Ecto neural progenitor cell (in vitro differentiated cells): Measurements from ENCODE around the gene PARVA.

Experiments used
- DNase-seq: peaks from one replicate; pipeline ENCODE4 v3.0.0-alpha.2; 2018; ENCODE audit warnings: low spot score

The PARVA gene

DNA sequence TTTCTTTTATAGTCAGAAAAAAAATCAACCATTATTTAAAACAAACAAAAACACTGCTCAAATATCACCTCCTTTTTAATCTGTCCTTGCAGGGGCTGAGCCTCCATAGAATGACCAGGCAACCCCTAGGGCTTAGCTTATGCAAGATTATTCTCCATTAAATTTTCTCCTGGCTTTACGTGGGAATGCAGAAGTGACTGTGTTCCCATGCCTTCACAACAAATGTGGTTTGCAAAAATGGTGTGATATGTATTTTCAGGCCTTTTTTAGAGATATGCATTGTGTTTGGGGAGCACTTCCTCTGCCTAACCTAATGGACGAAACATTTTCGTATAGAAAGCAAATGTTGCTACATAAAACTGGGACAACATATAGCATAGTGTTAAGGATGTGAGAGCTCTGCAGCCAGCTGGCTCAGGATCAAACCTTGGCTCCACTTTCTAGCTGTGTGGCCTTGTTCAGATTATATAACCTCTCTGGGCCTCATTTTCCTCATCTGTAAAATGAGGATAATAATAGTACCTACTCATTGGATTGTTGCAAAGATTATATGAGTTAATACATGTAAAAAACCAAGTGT lies 82.6 kb downstream of the PARVA start:
- DNase-seq: no peak

DNA sequence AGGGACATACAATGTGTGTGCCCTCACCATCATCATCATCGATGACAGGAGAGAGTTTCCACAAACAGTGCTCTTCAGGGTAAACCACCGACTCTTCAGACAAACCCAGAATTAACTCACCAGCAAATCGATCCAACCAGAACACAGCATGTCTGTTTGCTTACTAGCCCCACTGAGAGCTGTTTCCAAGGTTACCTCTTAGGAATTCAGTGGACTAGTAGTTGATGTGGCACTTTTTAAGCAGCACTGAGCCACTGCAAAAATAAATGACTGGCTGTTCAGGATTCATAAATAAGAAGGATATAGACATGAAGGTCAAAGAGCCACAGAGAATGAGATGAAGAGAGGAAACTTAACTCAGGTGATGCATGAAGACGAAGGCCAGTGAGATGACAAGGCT lies 83.1 kb downstream of the PARVA start:
- no peak for DNase-seq

- DNase-seq: no peak
Measured at GRCh38 chr11:12461516-12461915, 84.1 kb downstream of the PARVA start.

GRCh38 chr11:12464303-12464702 lies 86.9 kb downstream of the PARVA start:
- no peak for DNase-seq

DNA sequence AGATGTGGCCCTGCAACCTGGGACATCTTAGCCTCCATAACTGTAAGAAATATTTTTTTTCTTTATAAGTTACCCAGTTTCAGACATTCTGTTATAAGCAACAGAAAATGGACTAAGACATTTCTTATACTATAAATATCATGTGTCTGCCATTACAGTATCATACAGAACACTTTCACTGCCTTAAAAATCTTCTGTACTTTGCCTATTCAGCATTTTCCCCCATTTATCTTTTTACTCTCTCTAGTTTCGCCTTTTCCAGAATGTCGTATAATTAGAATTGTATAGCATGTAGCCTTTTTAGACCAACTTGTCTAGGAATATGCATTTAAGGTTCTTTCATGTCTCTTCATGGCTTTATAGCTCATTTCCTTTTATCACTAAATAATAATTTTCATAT lies 88.0 kb downstream of the PARVA start:
- DNase-seq: no peak

DNA sequence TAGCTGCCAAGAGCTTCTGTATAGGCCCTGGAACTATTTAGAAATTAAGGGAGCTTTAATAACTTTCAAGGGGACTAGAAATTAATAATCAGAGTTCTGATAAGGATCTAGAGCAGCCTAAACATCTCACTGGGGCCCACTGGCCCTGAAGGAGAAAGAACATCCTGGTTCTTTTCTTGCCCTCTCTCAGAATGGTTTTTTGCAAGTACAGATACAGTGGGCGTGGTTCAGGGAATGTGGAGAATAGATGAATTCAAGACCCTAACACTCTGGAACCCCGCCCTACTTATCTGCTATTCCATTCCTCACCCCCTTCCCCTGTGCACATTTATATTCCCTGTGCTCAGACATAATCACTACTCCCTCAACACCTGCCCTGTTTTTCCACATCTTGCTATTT lies 90.2 kb downstream of the PARVA start:
- peak; percentile 1 for DNase-seq

DNA sequence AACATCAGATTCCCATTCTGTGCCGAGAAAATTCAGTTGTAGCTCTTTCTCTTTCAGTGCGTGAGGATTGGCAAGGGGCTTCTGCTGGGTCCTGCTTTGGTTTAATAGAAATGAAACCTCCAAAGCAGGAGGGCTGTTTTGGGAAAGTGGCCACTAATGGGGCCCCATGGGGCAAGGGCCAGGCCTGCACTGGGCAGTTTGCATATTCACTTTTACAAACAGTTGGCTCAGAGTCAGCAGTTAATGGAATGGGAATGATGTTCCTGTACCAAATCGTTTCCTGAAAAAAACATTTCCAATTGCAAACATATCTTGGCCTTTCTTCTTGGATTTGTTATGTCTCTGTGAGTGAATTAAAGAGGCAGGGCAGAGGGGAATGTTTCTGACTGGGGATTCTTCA lies 92.1 kb downstream of the PARVA start:
- DNase-seq: peak; percentile 11

- DNase-seq: no peak
Measured at GRCh38 chr11:12470236-12470635, 92.9 kb downstream of the PARVA start.

DNA sequence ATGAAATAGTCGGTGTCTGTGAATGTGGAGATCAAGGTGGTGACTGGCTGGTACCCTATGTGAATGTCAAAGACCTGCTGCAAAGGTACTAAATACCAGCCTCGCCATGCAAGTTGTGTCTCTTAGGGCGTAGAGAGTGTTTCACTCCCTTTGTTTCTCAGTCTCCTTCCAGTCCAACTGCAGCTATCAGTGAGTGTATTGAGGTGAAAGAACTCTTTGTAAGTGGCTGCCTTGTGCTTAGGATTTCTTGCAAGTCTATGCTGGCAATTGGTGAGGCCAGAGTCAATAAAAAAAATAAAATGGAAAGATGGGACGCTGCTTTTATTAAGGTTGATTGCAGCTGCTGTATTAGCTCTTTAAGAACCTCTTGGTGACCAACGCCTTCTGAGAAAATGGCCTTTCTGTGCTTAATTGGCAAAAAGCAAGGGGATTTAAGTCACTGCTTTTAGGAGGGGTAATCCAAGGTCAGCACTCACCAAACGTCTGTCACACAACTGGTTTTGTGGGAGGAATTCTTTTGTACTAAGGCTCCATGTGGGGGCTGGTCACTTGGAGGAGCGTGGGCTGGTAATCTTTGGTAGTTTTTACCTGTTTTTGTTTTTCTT lies 95.1 kb downstream of the PARVA start:
- no peak for DNase-seq

DNA sequence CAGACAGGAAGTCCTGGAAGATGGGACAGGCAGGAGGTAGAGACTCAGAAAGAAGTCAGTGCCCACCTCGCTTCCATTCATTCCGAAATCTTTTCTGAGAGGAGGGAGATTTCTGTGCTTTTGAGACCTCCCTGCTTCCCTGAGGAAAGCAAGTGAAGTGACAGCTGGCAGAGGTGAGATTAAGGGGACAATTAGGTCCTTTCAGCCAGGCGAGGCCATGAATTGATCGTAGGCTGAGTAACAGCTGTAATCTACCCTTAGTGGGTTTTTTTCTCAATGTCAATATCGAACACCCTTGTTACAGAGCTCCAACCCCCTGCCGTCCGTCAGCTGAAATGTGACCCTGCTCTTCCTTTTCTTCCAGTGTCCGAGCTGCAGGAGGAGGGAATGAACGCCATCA lies 96.0 kb downstream of the PARVA start:
- DNase-seq: no peak

- no peak for DNase-seq
Measured at GRCh38 chr11:12474871-12475270, 97.5 kb downstream of the PARVA start.

DNA sequence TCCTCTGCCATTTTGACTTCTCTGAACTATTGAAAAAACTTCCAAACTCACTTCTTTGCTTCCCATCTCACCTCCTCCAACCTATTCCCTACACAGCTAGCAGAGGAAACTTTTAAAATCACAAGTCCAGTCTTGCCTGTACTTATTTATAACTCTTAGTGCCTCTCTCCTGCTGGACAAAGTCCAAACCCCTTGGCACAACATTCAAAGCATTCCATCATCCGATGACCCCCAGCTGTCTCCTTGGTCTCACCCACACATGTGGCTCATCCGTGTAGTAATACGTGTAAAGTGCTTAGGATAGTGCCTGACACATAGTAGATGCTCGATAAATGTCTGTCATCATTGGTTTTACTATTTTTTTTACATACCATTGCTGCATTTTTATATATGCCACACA lies 101.4 kb downstream of the PARVA start:
- DNase-seq: no peak

- no peak for DNase-seq
Measured at GRCh38 chr11:12480401-12480800, 103.0 kb downstream of the PARVA start.

DNA sequence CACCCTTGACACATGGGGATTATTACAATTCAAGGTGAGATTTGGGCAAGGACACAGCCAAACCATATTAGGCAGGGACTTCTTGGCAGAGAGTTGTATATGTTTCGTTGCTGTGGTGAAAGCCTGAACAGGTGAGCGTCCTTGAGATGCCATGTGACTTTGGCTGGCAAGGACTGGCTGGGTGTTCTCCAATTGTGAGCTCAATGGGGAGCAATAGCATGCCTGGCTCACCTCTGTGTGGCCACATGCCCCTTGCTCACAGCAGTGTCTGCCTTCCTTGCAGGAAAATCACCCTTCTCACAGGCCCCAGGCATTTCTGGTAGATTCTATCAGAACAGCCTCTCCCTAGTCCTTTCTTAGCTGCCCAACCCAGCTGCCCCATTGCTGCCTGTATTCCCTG lies 105.5 kb downstream of the PARVA start:
- no peak for DNase-seq

DNA sequence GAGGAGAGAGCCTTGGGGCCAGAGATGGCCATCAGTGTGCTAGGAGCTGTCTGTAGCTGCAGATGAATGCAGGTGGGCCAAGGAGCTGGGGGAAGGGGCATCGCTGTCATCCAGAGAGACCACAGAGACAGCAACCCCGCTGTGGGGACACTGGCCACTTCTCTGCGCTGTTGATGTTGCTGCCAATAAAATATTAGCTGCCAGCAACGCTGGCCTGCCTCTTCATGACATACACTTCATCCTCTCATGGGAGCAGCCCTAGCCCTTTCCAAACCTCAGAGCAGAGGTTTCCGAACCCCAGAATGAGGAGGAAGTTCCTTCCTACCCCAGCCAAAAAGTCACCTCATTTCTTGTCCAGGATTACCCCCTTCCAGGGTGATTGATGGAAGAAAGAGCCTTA lies 106.2 kb downstream of the PARVA start:
- no peak for DNase-seq

DNA sequence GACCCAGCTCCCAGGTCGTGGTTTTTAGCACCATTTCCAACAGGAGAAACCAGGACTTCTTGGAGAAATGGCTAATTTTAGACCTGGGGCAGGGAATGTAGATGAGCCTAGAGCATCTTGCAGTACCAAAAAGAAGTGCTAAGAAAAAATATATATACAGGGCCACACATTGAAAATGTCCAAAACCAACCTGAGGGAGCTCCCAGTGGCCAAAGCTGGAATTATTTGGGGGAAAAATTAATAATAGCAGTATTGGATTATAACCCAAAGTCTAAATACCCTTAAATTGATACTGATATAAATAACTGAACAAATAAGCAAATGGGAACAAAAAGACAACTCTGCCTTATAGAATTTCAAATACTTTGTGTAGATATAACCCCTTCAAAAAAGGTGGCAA lies 108.0 kb downstream of the PARVA start:
- DNase-seq: no peak

GRCh38 chr11:12489246-12489772 lies 111.9 kb downstream of the PARVA start:
- DNase-seq: no peak

GRCh38 chr11:12494699-12495098 lies 117.3 kb downstream of the PARVA start:
- no peak for DNase-seq

GRCh38 chr11:12496181-12497025 lies 119.0 kb downstream of the PARVA start:
- peak; percentile 44 for DNase-seq

DNA sequence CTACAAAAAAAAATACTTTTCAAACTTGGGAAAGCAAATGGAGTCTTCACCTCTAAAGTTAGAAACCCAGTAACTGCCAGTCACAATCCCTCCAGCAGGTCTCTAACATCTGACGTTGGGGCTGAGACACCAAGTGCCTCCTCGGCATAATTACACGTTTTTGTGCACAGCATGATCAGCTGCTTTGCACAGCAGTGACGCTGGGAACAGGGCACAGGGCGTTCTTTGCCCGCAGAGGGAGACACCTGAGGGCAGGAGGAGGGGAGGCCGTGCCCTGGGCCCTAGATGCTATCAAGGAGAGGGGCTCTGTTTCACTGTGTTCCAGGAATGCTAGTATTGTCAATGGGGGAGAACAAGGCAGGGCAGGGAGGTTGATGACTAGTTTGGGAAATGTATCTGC lies 120.1 kb downstream of the PARVA start:
- peak; percentile 34 for DNase-seq

GRCh38 chr11:12499071-12499470 lies 121.7 kb downstream of the PARVA start:
- DNase-seq: peak; percentile 32

DNA sequence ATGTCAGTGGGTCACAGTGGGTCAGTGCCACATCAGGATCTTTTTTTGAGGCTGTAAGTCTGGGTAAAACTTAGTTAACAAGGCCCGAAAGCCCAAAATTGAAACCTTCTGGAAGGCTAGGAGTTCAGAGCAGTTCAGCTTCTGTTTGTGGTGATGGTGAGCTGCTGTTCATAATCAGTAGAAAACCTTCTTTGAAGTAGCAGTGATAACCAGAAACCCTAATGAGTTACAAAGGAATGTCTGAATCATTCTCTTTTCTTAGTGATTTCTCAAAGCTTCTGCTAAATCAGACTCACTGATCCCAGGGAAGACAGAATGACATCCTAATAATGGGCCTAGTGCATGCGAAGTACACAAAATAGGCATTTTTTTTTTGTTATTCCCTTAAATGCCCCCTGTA lies 124.7 kb downstream of the PARVA start:
- DNase-seq: no peak

- peak; percentile 40 for DNase-seq
Measured at GRCh38 chr11:12503039-12503484, 125.7 kb downstream of the PARVA start.
